ENCODE measurements around the gene ACTMAP. TPM values are rescaled to one million over a fixed set of nuclear protein-coding genes. Genes with fewer than 3 reads are reported as not detected.

ACTMAP gene
- total RNA-seq, 3 donors from 2014 or later (not counting 1 experiment from before 2014, with no cell fraction given) = 5.9 to 9.6 (median 8.2) TPM

DNA sequence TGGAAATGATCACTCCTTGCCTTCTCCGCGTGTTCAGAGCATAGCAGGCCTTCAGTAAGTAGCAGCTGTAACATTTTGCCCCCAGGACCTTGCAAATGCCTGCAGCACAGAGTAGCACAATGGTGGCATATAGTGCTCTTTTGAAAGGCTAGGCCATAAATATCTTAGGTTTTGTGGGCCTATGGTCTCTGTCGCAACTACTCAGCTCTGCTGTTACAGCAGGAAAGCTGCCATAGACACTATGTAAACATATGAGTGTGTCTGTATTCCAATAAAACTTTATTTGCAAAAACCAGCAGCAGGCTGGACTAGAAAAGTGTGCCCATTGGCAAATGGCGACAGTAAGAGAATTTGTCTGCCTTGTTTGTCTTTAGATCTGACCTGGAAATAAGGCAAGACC is 24.0 kb downstream of the ACTMAP start:
- ATAC-seq = no peak
- TF ChIP-seq CTCF (IDR thresholded peaks at IDR 0.05) = no peak
- Mint-ChIP-seq H3K9me3 (no peaks in the 10 kb centered on the region), H3K27me3 (ENCODE audit: low read depth in 2 of 2) (no peaks in the 10 kb centered on the region), H3K36me3 (no peaks in the 10 kb centered on the region), H3K27ac (no peak overlapping the region), H3K4me3 (no peak overlapping the region), H3K4me1 (peaks cover 10 to 14% of the 10 kb centered on the region in 2 donors)
- no peak for DNase-seq
- Histone ChIP-seq H3K27me3 (ENCODE audit: control insufficient read depth, insufficient read depth, low read length) (no peaks in the 10 kb centered on the region), H3K36me3 (ENCODE audit: control insufficient read depth, insufficient read depth, low read length) (peaks cover 41% of the 10 kb centered on the region), H3K9me3 (ENCODE audit: control insufficient read depth, insufficient read depth, low read length) (no peaks in the 10 kb centered on the region), H3K4me3 (ENCODE audit: low read length) (no peak overlapping the region), H3K27ac (ENCODE audit: low read length) (no peak overlapping the region), H3K4me1 (ENCODE audit: control insufficient read depth, insufficient read depth, low read length) (no peaks in the 10 kb centered on the region)
- WGBS (ENCODE audit: insufficient coverage) = 99% methylated on average over 4 of the region's 4 CpGs
- intact Hi-C loops (cut with micrococcal nuclease) = no loop called here

GRCh38 chr19:40724855-40725254 is 25.4 kb downstream of the ACTMAP start:
- 85% methylated on average over 3 of the region's 3 CpGs for WGBS (ENCODE audit: insufficient coverage)
- no peaks in the 10 kb centered on the region for H3K27me3 Mint-ChIP-seq (ENCODE audit: low read depth in 2 of 2)
- no peaks in the 10 kb centered on the region for H3K9me3 Mint-ChIP-seq
- no peak overlapping the region for H3K27ac ChIP-seq (ENCODE audit: low read length)
- H3K4me3 Mint-ChIP-seq = no peak overlapping the region
- no peak for DNase-seq
- ATAC-seq = no peak
- H3K4me1 ChIP-seq (ENCODE audit: control insufficient read depth, insufficient read depth, low read length) = peaks cover 11% of the 10 kb centered on the region
- H3K36me3 ChIP-seq (ENCODE audit: control insufficient read depth, insufficient read depth, low read length) = peaks cover 27% of the 10 kb centered on the region
- H3K4me3 ChIP-seq (ENCODE audit: low read length) = no peak overlapping the region
- intact Hi-C loops (cut with micrococcal nuclease) = no loop called here
- H3K9me3 ChIP-seq (ENCODE audit: control insufficient read depth, insufficient read depth, low read length) = no peaks in the 10 kb centered on the region
- H3K27me3 ChIP-seq (ENCODE audit: control insufficient read depth, insufficient read depth, low read length) = no peaks in the 10 kb centered on the region
- H3K27ac Mint-ChIP-seq = no peak overlapping the region
- TF ChIP-seq CTCF (IDR thresholded peaks at IDR 0.05) = no peak
- H3K36me3 Mint-ChIP-seq = no peaks in the 10 kb centered on the region
- peaks cover 24 to 25% of the 10 kb centered on the region in 2 donors for H3K4me1 Mint-ChIP-seq

DNA sequence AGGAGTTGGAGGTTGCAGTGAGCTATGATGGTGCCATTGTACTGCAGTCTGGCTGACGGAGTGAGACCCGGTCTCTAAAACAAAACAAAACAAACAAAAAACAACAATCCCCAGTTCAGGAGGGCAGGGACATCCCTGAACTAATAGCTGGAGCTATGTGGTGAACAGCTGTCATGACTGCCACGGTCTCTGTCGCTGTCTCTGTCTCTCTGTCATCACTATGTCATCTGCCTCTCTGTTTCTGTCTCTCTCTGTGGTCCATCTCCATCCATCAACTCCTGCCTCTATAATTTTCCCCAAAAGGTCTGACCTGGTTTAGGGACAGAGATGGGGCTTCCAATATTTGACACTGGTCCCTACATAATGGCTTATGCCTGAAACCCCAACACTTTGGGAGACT is 26.0 kb downstream of the ACTMAP start:
- 97% methylated on average over 2 of the region's 4 CpGs for WGBS (ENCODE audit: insufficient coverage)
- Histone ChIP-seq H3K36me3 (ENCODE audit: control insufficient read depth, insufficient read depth, low read length) (peaks cover 24% of the 10 kb centered on the region), H3K27me3 (ENCODE audit: control insufficient read depth, insufficient read depth, low read length) (no peaks in the 10 kb centered on the region), H3K4me1 (ENCODE audit: control insufficient read depth, insufficient read depth, low read length) (peaks cover 15% of the 10 kb centered on the region), H3K4me3 (ENCODE audit: low read length) (no peak overlapping the region), H3K9me3 (ENCODE audit: control insufficient read depth, insufficient read depth, low read length) (no peaks in the 10 kb centered on the region), H3K27ac (ENCODE audit: low read length) (no peak overlapping the region)
- Mint-ChIP-seq H3K27ac (no peak overlapping the region), H3K4me3 (no peak overlapping the region), H3K4me1 (peaks cover 24 to 25% of the 10 kb centered on the region in 2 donors), H3K36me3 (no peaks in the 10 kb centered on the region), H3K9me3 (no peaks in the 10 kb centered on the region), H3K27me3 (ENCODE audit: low read depth in 2 of 2) (no peaks in the 10 kb centered on the region)
- TF ChIP-seq CTCF (IDR thresholded peaks at IDR 0.05) = no peak
- intact Hi-C loops (cut with micrococcal nuclease) = no loop called here
- DNase-seq (no peak), ATAC-seq (no peak)

DNA sequence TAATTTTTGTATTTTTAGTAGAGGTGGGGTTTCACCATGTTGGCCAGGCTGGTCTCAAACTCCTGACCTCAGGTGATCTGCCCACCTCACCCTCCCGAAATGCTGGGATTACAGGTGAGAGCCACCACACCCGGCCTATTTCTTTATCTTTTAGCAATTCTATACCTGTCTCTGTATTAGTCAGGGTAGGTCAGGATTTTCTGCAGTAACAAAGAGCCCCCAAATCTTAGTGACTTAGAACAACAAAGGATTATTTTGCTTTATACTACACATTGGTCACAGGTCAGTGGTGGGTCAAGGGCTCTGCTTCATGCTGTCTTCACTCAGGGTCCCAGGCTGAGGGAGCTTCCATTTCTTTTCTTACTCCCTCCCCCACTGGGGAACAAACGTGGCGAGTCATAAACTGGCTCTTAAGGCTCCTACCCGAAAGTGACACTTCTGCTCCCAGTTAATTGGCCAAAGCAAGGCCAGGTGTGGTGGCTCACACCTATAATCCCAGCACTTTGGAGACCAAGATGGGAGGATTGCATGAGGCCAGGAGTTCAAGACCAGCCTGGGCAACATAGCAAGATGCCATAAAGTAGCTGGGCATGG is 26.5 kb downstream of the ACTMAP start:
- Mint-ChIP-seq H3K27me3 (ENCODE audit: low read depth in 2 of 2) (no peaks in the 10 kb centered on the region), H3K9me3 (no peaks in the 10 kb centered on the region), H3K36me3 (no peaks in the 10 kb centered on the region), H3K27ac (no peak overlapping the region), H3K4me1 (peaks cover 29% of the 10 kb centered on the region in 2 donors), H3K4me3 (no peak overlapping the region)
- no peaks in the 10 kb centered on the region for H3K27me3 ChIP-seq (ENCODE audit: control insufficient read depth, insufficient read depth, low read length)
- intact Hi-C loops (cut with micrococcal nuclease) = no loop called here
- H3K36me3 ChIP-seq (ENCODE audit: control insufficient read depth, insufficient read depth, low read length) = peaks cover 24% of the 10 kb centered on the region
- no peak overlapping the region for H3K4me3 ChIP-seq (ENCODE audit: low read length)
- TF ChIP-seq CTCF (IDR thresholded peaks at IDR 0.05) = no peak
- no peak overlapping the region for H3K27ac ChIP-seq (ENCODE audit: low read length)
- DNase-seq = no peak
- ATAC-seq = no peak
- peaks cover 20% of the 10 kb centered on the region for H3K4me1 ChIP-seq (ENCODE audit: control insufficient read depth, insufficient read depth, low read length)
- no peaks in the 10 kb centered on the region for H3K9me3 ChIP-seq (ENCODE audit: control insufficient read depth, insufficient read depth, low read length)
- WGBS (ENCODE audit: insufficient coverage) = 92% methylated on average over 5 of the region's 5 CpGs
